GM23248 (cell line): Measurements from ENCODE around the gene ICE2.

Experiments used
- EZH2 ChIP-seq: fragments of 200-600 bp; sonication (generic); IDR thresholded peaks from 2 replicates; pipeline ENCODE4 v1.6.1; 2018; ENCODE audit warnings: antibody characterized with exemption, mild to moderate bottlenecking; ENCODE audit not compliant: insufficient read depth, poor library complexity, severe bottlenecking
- EZH2phosphoT487 ChIP-seq: fragments of 200-600 bp; sonication (generic); IDR thresholded peaks from 2 replicates; pipeline ENCODE4 v1.6.1; 2018; ENCODE audit warnings: antibody characterized with exemption, moderate library complexity, mild to moderate bottlenecking, low read depth; ENCODE audit not compliant: insufficient read depth

- TF ChIP-seq EZH2 (no peak), EZH2phosphoT487 (no peak)
These were observed 37.6 kb downstream of the ICE2 start for GRCh38 chr15:60441331-60441730.
